Pons (tissue), 1 donor: ENCODE results near the gene CD302.
"Not testable (repeated sequence)": the region's sequence is repeated elsewhere in the genome, so short reads cannot be mapped to it uniquely, and the experiment has no call there.

Experiments used
- DNase-seq: peaks from one replicate; pipeline ENCODE4 v3.0.0-alpha.2; 2016; ENCODE audit warnings: low spot score

CD302 gene

GRCh38 chr2:159793326-159793725 lies 4.7 kb downstream of the CD302 start:
- DNase-seq, result peak; percentile 22

GRCh38 chr2:159792599-159792998 lies 5.4 kb downstream of the CD302 start:
- DNase-seq, result no peak

GRCh38 chr2:159792036-159792435 lies 6.0 kb downstream of the CD302 start:
- no peak for DNase-seq

- DNase-seq, result no peak
Observed at GRCh38 chr2:159790323-159790722, 7.7 kb downstream of the CD302 start.

- DNase-seq, result no peak
Observed at GRCh38 chr2:159788253-159788652, 9.8 kb downstream of the CD302 start.

- DNase-seq, result not testable (repeated sequence)
Observed at GRCh38 chr2:159787647-159788046, 10.4 kb downstream of the CD302 start.

- DNase-seq, result no peak
Observed at GRCh38 chr2:159786938-159787337, 11.1 kb downstream of the CD302 start.

GRCh38 chr2:159785195-159785594 lies 12.8 kb downstream of the CD302 start:
- no peak for DNase-seq

GRCh38 chr2:159784744-159785143 lies 13.3 kb downstream of the CD302 start:
- not testable (repeated sequence) for DNase-seq

- no peak for DNase-seq
Observed at GRCh38 chr2:159783556-159783955, 14.5 kb downstream of the CD302 start.

- DNase-seq, result no peak
Observed at GRCh38 chr2:159776321-159776720, 21.7 kb downstream of the CD302 start.

GRCh38 chr2:159775021-159775420 lies 23.0 kb downstream of the CD302 start:
- no peak for DNase-seq

- no peak for DNase-seq
Observed at GRCh38 chr2:159774370-159774990, 23.5 kb downstream of the CD302 start.

GRCh38 chr2:159773886-159774285 lies 24.1 kb downstream of the CD302 start:
- no peak for DNase-seq

GRCh38 chr2:159773426-159773825 lies 24.6 kb downstream of the CD302 start:
- DNase-seq, result no peak

- DNase-seq, result no peak
Observed at GRCh38 chr2:159769147-159769546, 28.9 kb downstream of the CD302 start.

- no peak for DNase-seq
Observed at GRCh38 chr2:159762075-159762474, 35.9 kb downstream of the CD302 start.

- no peak for DNase-seq
Observed at GRCh38 chr2:159760326-159760725, 37.7 kb downstream of the CD302 start.

GRCh38 chr2:159759577-159759976 lies 38.4 kb downstream of the CD302 start:
- DNase-seq, result no peak

- DNase-seq, result no peak
Observed at GRCh38 chr2:159758686-159759085, 39.3 kb downstream of the CD302 start.

GRCh38 chr2:159758239-159758638 lies 39.8 kb downstream of the CD302 start:
- DNase-seq, result no peak

GRCh38 chr2:159755788-159756187 lies 42.2 kb downstream of the CD302 start:
- no peak for DNase-seq

GRCh38 chr2:159755014-159755413 lies 43.0 kb downstream of the CD302 start:
- no peak for DNase-seq

GRCh38 chr2:159753797-159754196 lies 44.2 kb downstream of the CD302 start:
- DNase-seq, result peak; percentile 51

- no peak for DNase-seq
Observed at GRCh38 chr2:159750873-159751272, 47.1 kb downstream of the CD302 start.
